WTC11 (cell line): ENCODE data around the gene ESRP2. TPM values are rescaled to one million over a fixed set of nuclear protein-coding genes. Genes with fewer than 3 reads are reported as not detected.

Source experiments
- ATAC-seq: fragments of 200-7000 bp; cut with Tn5 transposase; 2 replicates; pipeline ENCODE4 v1.10.0; 2021; ENCODE audit warnings: mild to moderate bottlenecking, moderate library complexity
- CTCF ChIA-PET: fragments of 300-600 bp; sonication (Branson Sonifier 250); formaldehyde crosslinking; loops from one replicate; lab custom pipeline; 2021; ENCODE audit warnings: antibody characterized with exemption; lab: Charles Lee
- POLR2A ChIA-PET: fragments of 350-600 bp; sonication (Branson Sonifier 250); formaldehyde crosslinking; loops from one replicate; lab custom pipeline; 2021; ENCODE audit warnings: antibody characterized with exemption; lab: Charles Lee
- DNase-seq: peaks from one replicate; pipeline ENCODE4 v3.0.0; 2021; ENCODE audit warnings: low spot score
- H3K27ac Mint-ChIP-seq: 2 replicates; pipeline ENCODE4 v1.8.0; 2021; ENCODE audit warnings: mixed read lengths
- H3K27me3 Mint-ChIP-seq: 2 replicates; pipeline ENCODE4 v1.8.0; 2021; ENCODE audit warnings: low read depth, mild to moderate bottlenecking, moderate library complexity, mixed read lengths
- H3K36me3 Mint-ChIP-seq: 2 replicates; pipeline ENCODE4 v1.8.0; 2021; ENCODE audit warnings: mixed read lengths
- H3K4me1 Mint-ChIP-seq: 2 replicates; pipeline ENCODE4 v1.8.0; 2022; ENCODE audit warnings: mixed read lengths
- H3K4me3 Mint-ChIP-seq: 2 replicates; pipeline ENCODE4 v1.8.0; 2021; ENCODE audit warnings: mild to moderate bottlenecking, moderate library complexity, mixed read lengths
- H3K9me3 Mint-ChIP-seq: 2 replicates; pipeline ENCODE4 v1.8.0; 2021; ENCODE audit warnings: mixed read lengths
- CDX4 ChIP-seq: fragments of 250-450 bp; sonication (Bioruptor Pico); IDR thresholded peaks from 2 replicates; pipeline ENCODE4 v1.9.0; 2021; ENCODE audit warnings: moderate library complexity, mild to moderate bottlenecking, inconsistent platforms, borderline replicate concordance
- CREB1 ChIP-seq: sonication (generic); formaldehyde crosslinking; IDR thresholded peaks from 2 replicates; pipeline ENCODE4 v1.8.0; 2023; ENCODE audit warnings: mild to moderate bottlenecking, missing genetic modification reagents
- CTCF ChIP-seq: fragments of 200-600 bp; IDR thresholded peaks from 2 replicates; pipeline ENCODE4 v1.8.0; 2022; ENCODE audit warnings: antibody characterized with exemption
- E2F4 ChIP-seq: sonication (generic); formaldehyde crosslinking; IDR thresholded peaks from 2 replicates; pipeline ENCODE4 v1.8.1; 2022; ENCODE audit warnings: low read depth, mild to moderate bottlenecking, moderate library complexity, missing genetic modification reagents, borderline replicate concordance
- ELF4 ChIP-seq: sonication (generic); formaldehyde crosslinking; IDR thresholded peaks from 2 replicates; pipeline ENCODE4 v1.8.1; 2022; ENCODE audit warnings: low read depth, mild to moderate bottlenecking, moderate library complexity, missing genetic modification reagents
- EMX1 ChIP-seq: fragments of 250-450 bp; sonication (Bioruptor Pico); IDR thresholded peaks from 2 replicates; pipeline ENCODE4 v1.8.0; 2021; ENCODE audit warnings: mild to moderate bottlenecking
- FOXK1 ChIP-seq: sonication (generic); formaldehyde crosslinking; IDR thresholded peaks from 2 replicates; pipeline ENCODE4 v1.8.0; 2022; ENCODE audit warnings: mild to moderate bottlenecking, moderate library complexity, missing genetic modification reagents
- FOXP1 ChIP-seq: sonication (generic); formaldehyde crosslinking; IDR thresholded peaks from 2 replicates; pipeline ENCODE4 v1.8.0; 2022; ENCODE audit warnings: missing genetic modification reagents, mild to moderate bottlenecking, moderate library complexity, borderline replicate concordance
- GRHL2 ChIP-seq: fragments of 250-450 bp; sonication (Bioruptor Pico); IDR thresholded peaks from 2 replicates; pipeline ENCODE4 v1.8.0; 2022; ENCODE audit warnings: mild to moderate bottlenecking, moderate library complexity; ENCODE audit not compliant: insufficient replicate concordance, severe bottlenecking
- HMGXB4 ChIP-seq: sonication (generic); formaldehyde crosslinking; IDR thresholded peaks from 2 replicates; pipeline ENCODE4 v1.8.1; 2023; ENCODE audit warnings: mild to moderate bottlenecking, moderate library complexity, missing genetic modification reagents
- IRF1 ChIP-seq: sonication (generic); formaldehyde crosslinking; IDR thresholded peaks from 2 replicates; pipeline ENCODE4 v1.8.0; 2023; ENCODE audit warnings: missing genetic modification reagents
- JUN ChIP-seq: sonication (generic); formaldehyde crosslinking; IDR thresholded peaks from 2 replicates; pipeline ENCODE4 v1.8.0; 2023; ENCODE audit warnings: mild to moderate bottlenecking, missing genetic modification reagents
- MXD4 ChIP-seq: fragments of 250-450 bp; sonication (Bioruptor Pico); IDR thresholded peaks from 2 replicates; pipeline ENCODE4 v1.8.0; 2021; ENCODE audit warnings: mild to moderate bottlenecking, moderate library complexity, borderline replicate concordance
- NFATC4 ChIP-seq: fragments of 250-450 bp; sonication (Bioruptor Pico); IDR thresholded peaks from 2 replicates; pipeline ENCODE4 v1.9.0; 2021; ENCODE audit warnings: mild to moderate bottlenecking
- NFYB ChIP-seq: sonication (generic); formaldehyde crosslinking; conservative IDR thresholded peaks from 2 replicates; pipeline ENCODE4 v1.8.0; 2022; ENCODE audit warnings: low read depth, missing genetic modification reagents
- NR1H2 ChIP-seq: sonication (generic); formaldehyde crosslinking; IDR thresholded peaks from 2 replicates; pipeline ENCODE4 v1.9.0; 2021; ENCODE audit warnings: mild to moderate bottlenecking, moderate library complexity, missing genetic modification reagents
- SMAD3 ChIP-seq: sonication (generic); formaldehyde crosslinking; IDR thresholded peaks from 2 replicates; pipeline ENCODE4 v1.8.0; 2022; ENCODE audit warnings: missing genetic modification reagents, mild to moderate bottlenecking, borderline replicate concordance
- ZBTB21 ChIP-seq: sonication (generic); formaldehyde crosslinking; IDR thresholded peaks from 2 replicates; pipeline ENCODE4 v1.8.1; 2023; ENCODE audit warnings: mild to moderate bottlenecking, missing genetic modification reagents, borderline replicate concordance
- ZNF263 ChIP-seq: sonication (generic); formaldehyde crosslinking; IDR thresholded peaks from 2 replicates; pipeline ENCODE4 v1.8.1; 2022; ENCODE audit warnings: low read depth, mild to moderate bottlenecking, moderate library complexity, missing genetic modification reagents
- ZNF396 ChIP-seq: fragments of 250-450 bp; sonication (Bioruptor Pico); IDR thresholded peaks from 2 replicates; pipeline ENCODE4 v1.8.0; 2021; ENCODE audit warnings: mild to moderate bottlenecking, moderate library complexity, borderline replicate concordance
- ZNF416 ChIP-seq: fragments of 250-450 bp; sonication (Bioruptor Pico); IDR thresholded peaks from 2 replicates; pipeline ENCODE4 v1.9.0; 2021; ENCODE audit warnings: mild to moderate bottlenecking, inconsistent platforms
- ZNF425 ChIP-seq: fragments of 250-450 bp; sonication (Bioruptor Pico); conservative IDR thresholded peaks from 2 replicates; pipeline ENCODE4 v1.9.0; 2021; ENCODE audit warnings: mild to moderate bottlenecking
- total RNA-seq: library from RNA; stranded (reverse); gene quantifications from 3 replicates; pipeline ENCODE4 v1.2.3, GENCODE V29; 2021

Gene ESRP2
- total RNA-seq, 1 experiment from 2014 or later = 55.0 TPM

GRCh38 chr16:68232335-68232734 lies 3.6 kb downstream of the ESRP2 start:
- DNase-seq (no peak), ATAC-seq (no peak)
- Mint-ChIP-seq H3K4me3 (no peak overlapping the region), H3K27ac (no peak overlapping the region), H3K36me3 (peaks cover 40% of the 10 kb centered on the region), H3K9me3 (no peaks in the 10 kb centered on the region), H3K27me3 (no peaks in the 10 kb centered on the region), H3K4me1 (peaks cover 20% of the 10 kb centered on the region)
- ChIA-PET CTCF (interaction anchor here (0.7 to 1.0 kb wide), 2 partner anchors 31 to 249 kb away, joined by 3 to 4 read pairs; no protein-coding TSS in a partner anchor), POLR2A (no interaction called here)
- TF ChIP-seq ZBTB21 (CRISPR knock-in tag) (no peak), HMGXB4 (CRISPR knock-in tag) (no peak), ZNF416 (CRISPR knock-in tag) (no peak), CDX4 (CRISPR knock-in tag) (no peak), SMAD3 (no peak), FOXP1 (CRISPR knock-in tag) (no peak)

GRCh38 chr16:68231384-68232136 lies 4.4 kb downstream of the ESRP2 start:
- no peaks in the 10 kb centered on the region for H3K27me3 Mint-ChIP-seq
- POLR2A ChIA-PET = no interaction called here
- H3K4me3 Mint-ChIP-seq = no peak overlapping the region
- peaks cover 20% of the 10 kb centered on the region for H3K4me1 Mint-ChIP-seq
- DNase-seq (no peak), ATAC-seq (no peak)
- no peak overlapping the region for H3K27ac Mint-ChIP-seq
- CTCF ChIA-PET = interaction anchor here (0.9 kb wide), 1 partner anchor 138 kb away, joined by 3 read pairs; no protein-coding TSS in a partner anchor
- TF ChIP-seq ZNF425 (CRISPR knock-in tag) (no peak), ELF4 (CRISPR knock-in tag) (no peak), EMX1 (CRISPR knock-in tag) (no peak)
- H3K9me3 Mint-ChIP-seq = no peaks in the 10 kb centered on the region
- peaks cover 40% of the 10 kb centered on the region for H3K36me3 Mint-ChIP-seq

- H3K36me3 Mint-ChIP-seq = peaks cover 40% of the 10 kb centered on the region
- H3K4me3 Mint-ChIP-seq = no peak overlapping the region
- ChIA-PET POLR2A (no interaction called here), CTCF (interaction anchor here (0.9 kb wide), 1 partner anchor 137 kb away, joined by 3 read pairs; no protein-coding TSS in a partner anchor)
- H3K9me3 Mint-ChIP-seq = no peaks in the 10 kb centered on the region
- H3K27me3 Mint-ChIP-seq = no peaks in the 10 kb centered on the region
- ATAC-seq = no peak
- DNase-seq = no peak
- H3K27ac Mint-ChIP-seq = no peak overlapping the region
- peaks cover 20% of the 10 kb centered on the region for H3K4me1 Mint-ChIP-seq
- no peak for TF ChIP-seq IRF1 (CRISPR knock-in tag)
- no peak for TF ChIP-seq CREB1 (CRISPR knock-in tag)
- no peak for TF ChIP-seq CTCF
- no peak for TF ChIP-seq NFYB (CRISPR knock-in tag)
- TF ChIP-seq ZNF396 (CRISPR knock-in tag) = no peak
- TF ChIP-seq FOXK1 (CRISPR knock-in tag) = no peak
- TF ChIP-seq NR1H2 (CRISPR knock-in tag) = no peak
- no peak for TF ChIP-seq ZNF416 (CRISPR knock-in tag)
- no peak for TF ChIP-seq ZNF263
- no peak for TF ChIP-seq NFATC4 (CRISPR knock-in tag)
- TF ChIP-seq GRHL2 = no peak
- TF ChIP-seq MXD4 = no peak
- no peak for TF ChIP-seq E2F4 (CRISPR knock-in tag)
- TF ChIP-seq JUN (CRISPR knock-in tag) = no peak
Measured at GRCh38 chr16:68230956-68231355, 5.0 kb downstream of the ESRP2 start.
